B cell (primary cell): ENCODE results near the gene SLC29A3.

ENCODE experiments used
- EZH2 ChIP-seq: IDR thresholded peaks from 2 replicates; pipeline ENCODE4 v1.6.1; 2012; ENCODE audit warnings: borderline replicate concordance, low read depth, mild to moderate bottlenecking, moderate library complexity, low read length; ENCODE audit not compliant: insufficient read depth, poor library complexity, severe bottlenecking
- TF ChIP-seq, protein P1 (sequence below): fragments of 200-600 bp; IDR thresholded peaks from one replicate; pipeline ENCODE4 v1.8.0; 2022; ENCODE audit warnings: antibody characterized with exemption, mild to moderate bottlenecking

DNA sequence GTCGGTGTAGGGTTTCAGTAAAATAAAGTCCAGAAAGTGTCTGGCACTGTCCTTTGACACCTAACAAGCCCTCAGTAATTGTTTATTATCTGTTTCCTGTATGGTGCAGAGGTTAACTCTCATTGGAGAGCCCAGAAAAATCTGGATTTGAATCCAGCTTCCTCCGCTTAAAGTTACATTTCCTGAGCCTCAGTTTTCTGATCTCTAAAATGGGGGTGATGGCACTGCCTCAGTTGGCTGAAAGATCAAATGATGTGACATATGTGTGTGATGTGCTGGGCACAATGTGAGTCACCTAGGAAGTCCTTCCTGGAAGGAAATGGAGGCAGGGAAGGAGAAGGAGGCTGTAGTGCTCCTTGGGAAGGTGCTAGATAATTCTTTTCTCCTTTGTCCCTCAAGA is 63.0 kb downstream of the SLC29A3 start:
- TF ChIP-seq, protein P1, sequence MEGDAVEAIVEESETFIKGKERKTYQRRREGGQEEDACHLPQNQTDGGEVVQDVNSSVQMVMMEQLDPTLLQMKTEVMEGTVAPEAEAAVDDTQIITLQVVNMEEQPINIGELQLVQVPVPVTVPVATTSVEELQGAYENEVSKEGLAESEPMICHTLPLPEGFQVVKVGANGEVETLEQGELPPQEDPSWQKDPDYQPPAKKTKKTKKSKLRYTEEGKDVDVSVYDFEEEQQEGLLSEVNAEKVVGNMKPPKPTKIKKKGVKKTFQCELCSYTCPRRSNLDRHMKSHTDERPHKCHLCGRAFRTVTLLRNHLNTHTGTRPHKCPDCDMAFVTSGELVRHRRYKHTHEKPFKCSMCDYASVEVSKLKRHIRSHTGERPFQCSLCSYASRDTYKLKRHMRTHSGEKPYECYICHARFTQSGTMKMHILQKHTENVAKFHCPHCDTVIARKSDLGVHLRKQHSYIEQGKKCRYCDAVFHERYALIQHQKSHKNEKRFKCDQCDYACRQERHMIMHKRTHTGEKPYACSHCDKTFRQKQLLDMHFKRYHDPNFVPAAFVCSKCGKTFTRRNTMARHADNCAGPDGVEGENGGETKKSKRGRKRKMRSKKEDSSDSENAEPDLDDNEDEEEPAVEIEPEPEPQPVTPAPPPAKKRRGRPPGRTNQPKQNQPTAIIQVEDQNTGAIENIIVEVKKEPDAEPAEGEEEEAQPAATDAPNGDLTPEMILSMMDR: no peak
- TF ChIP-seq EZH2: no peak
